GM21717 (cell line): ENCODE measurements around the gene TAF4.

Experiments
- ATAC-seq: cut with Tn5 transposase; IDR thresholded peaks from one replicate; pipeline ENCODE4 v1.9.1; 2021; ENCODE audit warnings: mild to moderate bottlenecking, moderate library complexity; ENCODE audit not compliant: unreplicated experiment

TAF4 gene

GRCh38 chr20:62044631-62045030, 21.1 kb downstream of the TAF4 start:
- no peak for ATAC-seq

GRCh38 chr20:62043131-62043914, 22.4 kb downstream of the TAF4 start:
- no peak for ATAC-seq

- ATAC-seq: no peak
Measured at GRCh38 chr20:62042025-62042820, 23.5 kb downstream of the TAF4 start.

DNA sequence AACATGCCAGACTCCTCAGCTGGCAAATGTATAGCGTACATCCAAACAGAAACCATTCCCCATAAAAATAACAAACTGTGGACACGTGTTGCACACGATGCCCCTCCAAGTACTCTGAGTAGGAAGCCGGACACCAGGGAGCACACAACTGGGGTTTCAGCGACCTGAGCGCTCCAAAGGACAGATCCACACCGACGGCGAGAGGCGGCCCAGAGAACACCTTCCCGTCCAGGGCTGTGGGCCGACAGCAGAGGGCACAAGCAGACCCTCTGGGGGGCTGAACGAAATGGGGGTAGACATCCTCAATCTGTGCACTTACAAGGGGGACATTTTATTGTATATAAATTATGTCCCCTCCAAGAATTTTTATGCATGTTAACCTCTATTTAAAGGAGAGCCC, 24.7 kb downstream of the TAF4 start:
- no peak for ATAC-seq

GRCh38 chr20:62040381-62040922, 25.2 kb downstream of the TAF4 start:
- ATAC-seq: no peak

GRCh38 chr20:62039738-62040137, 25.9 kb downstream of the TAF4 start:
- ATAC-seq: no peak

DNA sequence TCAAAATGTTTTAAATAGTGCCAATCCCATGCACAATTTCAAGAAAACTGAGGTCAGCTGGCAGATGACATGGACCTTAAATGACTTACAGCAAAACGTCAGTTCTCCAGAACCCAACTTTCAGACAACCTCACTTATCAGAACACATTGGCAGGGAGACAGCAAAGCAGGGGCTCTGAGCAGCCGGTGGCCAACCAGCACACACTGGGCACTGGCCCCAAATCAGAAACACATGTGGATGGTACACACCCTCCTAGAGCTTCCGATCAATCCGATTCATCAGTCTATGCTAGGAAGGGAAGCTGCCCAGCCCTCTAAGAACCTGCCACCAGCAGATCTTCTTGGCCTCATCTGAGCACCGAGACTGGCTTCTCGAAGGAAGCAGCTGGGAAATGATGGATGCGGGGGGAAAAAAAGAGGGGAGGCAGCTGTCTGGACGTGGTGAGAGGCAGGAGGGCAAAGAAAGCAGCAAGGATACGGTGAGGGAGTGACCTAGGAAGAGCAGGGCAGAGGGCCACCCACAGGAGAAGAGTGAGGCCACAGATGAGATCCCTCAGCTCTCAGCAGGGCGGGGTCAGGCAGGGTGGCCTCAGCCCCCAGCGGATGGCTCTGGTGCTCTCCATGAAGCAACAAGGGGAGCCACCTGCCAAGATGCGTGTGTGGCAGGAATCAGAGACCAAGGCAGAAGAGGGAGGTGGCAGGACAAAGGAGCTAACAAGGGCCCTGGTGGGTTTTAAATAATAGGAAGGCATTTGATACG, 32.9 kb downstream of the TAF4 start:
- ATAC-seq: no peak

DNA sequence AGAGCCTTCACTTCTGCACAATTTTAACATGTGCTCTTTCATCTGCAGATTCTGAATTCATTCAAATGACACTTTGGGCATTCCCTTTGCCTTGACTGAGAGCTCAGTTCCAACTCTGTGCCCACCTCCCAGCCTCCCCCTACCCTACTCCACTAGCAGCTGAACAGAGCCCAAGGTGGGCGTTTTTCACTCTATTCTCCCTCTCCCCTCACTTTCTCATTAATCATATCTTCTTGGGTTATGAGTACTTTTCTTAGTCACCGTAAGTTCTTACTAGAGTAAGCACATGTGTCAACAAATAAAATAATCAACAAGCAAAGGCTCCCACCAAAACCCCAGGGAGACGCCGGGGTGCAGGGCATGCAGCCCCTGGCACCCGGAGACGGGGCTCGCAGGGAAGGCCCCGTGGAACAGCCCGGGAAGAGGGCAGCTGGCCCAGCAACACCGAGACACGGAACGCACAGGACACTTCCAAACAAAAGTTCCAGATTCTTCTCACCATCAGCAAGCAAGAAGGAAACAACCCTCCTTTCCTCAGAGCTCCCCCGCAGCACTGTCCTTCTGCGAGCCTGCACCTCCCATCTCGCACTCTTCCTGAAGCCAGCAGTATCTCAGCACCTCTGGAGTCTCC, 34.1 kb downstream of the TAF4 start:
- ATAC-seq: no peak

DNA sequence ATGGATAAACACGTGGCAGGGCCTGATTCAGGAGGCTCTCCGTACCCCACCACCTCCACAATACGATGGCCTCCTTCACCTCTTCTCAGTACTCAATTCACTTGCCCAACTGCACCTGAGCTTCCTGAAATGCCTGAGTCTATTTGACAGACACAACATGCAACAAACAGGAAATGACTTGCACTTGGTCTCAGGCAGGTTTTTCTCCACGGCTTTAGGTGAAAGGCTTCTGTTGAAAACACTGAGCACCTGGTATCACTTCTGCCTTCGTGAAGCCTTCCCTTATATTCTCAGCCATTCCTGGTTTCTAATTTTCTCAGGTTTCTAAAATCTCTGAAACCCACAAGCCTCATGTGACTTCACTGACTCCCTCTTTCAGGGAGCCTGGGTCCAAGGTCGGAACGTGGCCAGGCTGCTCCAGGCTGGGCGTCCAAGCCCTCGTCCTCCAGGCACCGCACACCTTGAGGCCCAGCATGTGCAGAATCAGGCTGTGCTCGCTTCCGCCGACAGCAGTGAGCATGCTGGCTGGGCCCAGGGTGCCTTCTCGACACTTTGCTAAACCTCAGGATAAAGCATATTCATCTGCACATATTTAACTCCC, 34.7 kb downstream of the TAF4 start:
- peak; percentile 74 for ATAC-seq

DNA sequence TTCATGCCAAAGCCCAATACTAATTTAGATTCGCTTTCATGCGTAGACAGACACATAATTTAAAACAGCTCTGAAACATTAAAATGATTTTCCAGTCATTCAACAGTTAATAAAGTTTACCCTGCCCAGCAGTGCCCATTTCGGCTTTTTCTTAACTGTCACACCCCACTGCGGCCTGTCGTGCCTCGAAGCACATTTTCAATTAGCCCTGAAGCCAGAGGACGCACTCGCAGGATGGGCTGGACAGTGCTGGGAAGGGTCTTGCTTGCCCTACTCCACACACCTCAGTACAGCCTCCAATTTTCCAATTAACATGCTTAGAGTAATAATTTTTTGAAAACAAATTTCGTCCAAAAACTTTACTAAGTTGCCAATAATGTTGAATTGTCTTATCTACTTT, 35.3 kb downstream of the TAF4 start:
- ATAC-seq: no peak

GRCh38 chr20:62029949-62030348, 35.7 kb downstream of the TAF4 start:
- no peak for ATAC-seq

GRCh38 chr20:62029296-62029695, 36.4 kb downstream of the TAF4 start:
- ATAC-seq: no peak

- ATAC-seq: no peak
Measured at GRCh38 chr20:62028384-62028783, 37.3 kb downstream of the TAF4 start.

DNA sequence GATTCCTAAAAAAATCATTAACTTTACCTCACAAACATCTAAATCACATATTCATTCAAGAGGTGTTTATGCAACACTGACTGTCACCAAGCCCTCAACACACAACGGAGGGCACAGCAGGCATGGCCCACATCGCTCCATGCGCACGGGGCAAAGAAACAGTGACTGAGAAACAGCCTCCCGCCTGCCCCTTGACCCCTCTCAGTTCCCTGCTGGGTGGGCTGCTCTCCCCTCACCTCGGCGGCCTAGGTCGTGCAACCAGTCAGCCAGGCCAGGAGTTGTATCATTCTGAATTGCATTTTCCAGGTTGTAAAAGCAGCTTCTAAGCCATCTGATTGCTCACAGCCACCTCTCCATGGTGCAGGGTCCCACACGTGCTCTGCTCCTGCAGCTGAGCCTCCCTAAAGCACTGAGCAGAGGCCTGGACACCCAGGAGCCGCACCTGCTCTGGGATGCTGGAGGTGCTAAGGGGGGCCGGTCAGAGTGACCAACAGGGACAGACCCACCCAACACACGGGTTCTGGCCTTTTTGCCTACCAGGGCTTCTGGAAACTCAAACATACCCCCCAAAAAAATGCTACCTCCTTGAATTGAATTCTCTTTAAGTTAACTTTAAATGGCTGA, 37.9 kb downstream of the TAF4 start:
- ATAC-seq: no peak

DNA sequence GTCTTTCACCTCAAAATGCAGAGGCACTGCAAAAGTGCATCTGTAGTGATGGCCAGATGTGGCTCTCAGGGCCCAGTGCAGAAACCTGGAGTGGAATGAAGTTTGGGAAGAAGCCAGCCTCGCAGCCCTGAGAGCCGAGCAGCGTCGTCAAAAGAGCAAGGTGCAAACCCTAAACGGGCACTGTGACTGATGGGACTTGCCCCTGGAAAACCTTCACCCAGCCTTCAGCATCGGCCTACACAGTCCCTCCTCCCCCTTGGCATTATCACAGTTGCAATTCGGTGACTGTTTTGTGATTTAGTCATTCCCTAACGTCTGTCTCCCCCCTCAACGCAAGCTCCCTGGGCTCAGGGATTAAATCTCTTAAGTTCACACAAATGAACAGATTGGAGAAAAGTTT, 38.6 kb downstream of the TAF4 start:
- no peak for ATAC-seq

DNA sequence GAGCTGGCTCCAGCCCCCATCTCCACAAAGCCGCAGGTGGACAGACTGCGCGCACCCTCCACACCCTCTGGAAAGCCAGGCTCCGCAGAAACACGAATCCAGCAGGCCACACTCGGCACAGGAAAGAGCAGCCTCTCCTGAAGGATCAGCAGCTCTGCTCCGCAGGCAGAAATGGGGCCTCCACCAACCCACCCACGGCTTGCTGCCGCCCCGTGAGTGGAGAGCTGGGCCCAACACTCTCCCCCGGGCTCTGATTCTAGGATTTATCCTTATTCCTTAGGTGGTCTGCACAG, 39.2 kb downstream of the TAF4 start:
- no peak for ATAC-seq

GRCh38 chr20:62025832-62026563, 39.7 kb downstream of the TAF4 start:
- ATAC-seq: no peak

DNA sequence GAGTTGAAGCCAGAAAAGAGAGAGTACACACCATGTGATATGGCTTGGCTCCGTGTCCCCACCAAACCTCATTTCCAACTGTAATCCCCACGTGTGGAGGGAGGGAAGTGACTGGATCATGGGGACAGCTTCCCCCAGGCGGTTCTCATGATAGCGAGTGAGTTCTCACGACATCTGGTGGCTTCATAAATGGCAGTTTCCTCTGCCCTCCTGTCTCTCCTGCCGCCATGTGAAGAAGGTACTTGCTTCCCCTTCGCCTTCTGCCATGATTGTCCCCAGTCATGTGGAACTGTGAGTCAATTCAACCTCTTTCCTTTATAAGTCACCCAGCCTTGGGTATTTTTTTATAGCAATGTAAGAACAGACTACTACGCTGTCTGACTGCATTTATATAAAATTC, 40.3 kb downstream of the TAF4 start:
- ATAC-seq: no peak

GRCh38 chr20:62023935-62024334, 41.7 kb downstream of the TAF4 start:
- ATAC-seq: no peak
